Activated T-helper 2 cell treated with anti-CD3 and anti-CD28 coated beads, Interferon-gamma antibody, Interleukin-2, Interleukin-4, amounts not matched to agents 10 μg/mL and 5 μg/mL and 100 μg/mL, durations not matched to agents 14 hours and 24 hours and 36 hours (primary cell): ENCODE results near the gene ZNRF4. TPM values are rescaled to one million over a fixed set of nuclear protein-coding genes. Genes with fewer than 3 reads are reported as not detected.
"Not testable (repeated sequence)": the region's sequence is repeated elsewhere in the genome, so short reads cannot be mapped to it uniquely, and the experiment has no call there.

Experiments used
- DNase-seq: peaks from one replicate; pipeline ENCODE4 v3.0.0; 2021; ENCODE audit warnings: low spot score
- H3K27ac Mint-ChIP-seq: one replicate; pipeline ENCODE4 v1.8.0; 2021; ENCODE audit warnings: mixed read lengths
- H3K27me3 Mint-ChIP-seq: one replicate; pipeline ENCODE4 v1.8.0; 2021; ENCODE audit warnings: low read depth, mixed read lengths
- H3K36me3 Mint-ChIP-seq: one replicate; pipeline ENCODE4 v1.8.0; 2021; ENCODE audit warnings: low read depth, mixed read lengths
- H3K4me1 Mint-ChIP-seq: one replicate; pipeline ENCODE4 v1.8.0; 2021; ENCODE audit warnings: low read depth, mixed read lengths
- H3K4me3 Mint-ChIP-seq: one replicate; pipeline ENCODE4 v1.8.0; 2021; ENCODE audit warnings: low read depth, mild to moderate bottlenecking, moderate library complexity, mixed read lengths
- H3K9me3 Mint-ChIP-seq: one replicate; pipeline ENCODE4 v1.8.0; 2021; ENCODE audit warnings: mixed read lengths
- intact Hi-C: fragments of 100-400 bp; cut with micrococcal nuclease; formaldehyde crosslinking; loops from one replicate; pipeline ENCODE4 v1.15.1; 2023
- total RNA-seq: library from RNA; stranded (reverse); gene quantifications from 2 replicates; pipeline ENCODE4 v1.2.3, GENCODE V29; 2022

Gene ZNRF4
- total RNA-seq = not detected in 2 replicates

DNA sequence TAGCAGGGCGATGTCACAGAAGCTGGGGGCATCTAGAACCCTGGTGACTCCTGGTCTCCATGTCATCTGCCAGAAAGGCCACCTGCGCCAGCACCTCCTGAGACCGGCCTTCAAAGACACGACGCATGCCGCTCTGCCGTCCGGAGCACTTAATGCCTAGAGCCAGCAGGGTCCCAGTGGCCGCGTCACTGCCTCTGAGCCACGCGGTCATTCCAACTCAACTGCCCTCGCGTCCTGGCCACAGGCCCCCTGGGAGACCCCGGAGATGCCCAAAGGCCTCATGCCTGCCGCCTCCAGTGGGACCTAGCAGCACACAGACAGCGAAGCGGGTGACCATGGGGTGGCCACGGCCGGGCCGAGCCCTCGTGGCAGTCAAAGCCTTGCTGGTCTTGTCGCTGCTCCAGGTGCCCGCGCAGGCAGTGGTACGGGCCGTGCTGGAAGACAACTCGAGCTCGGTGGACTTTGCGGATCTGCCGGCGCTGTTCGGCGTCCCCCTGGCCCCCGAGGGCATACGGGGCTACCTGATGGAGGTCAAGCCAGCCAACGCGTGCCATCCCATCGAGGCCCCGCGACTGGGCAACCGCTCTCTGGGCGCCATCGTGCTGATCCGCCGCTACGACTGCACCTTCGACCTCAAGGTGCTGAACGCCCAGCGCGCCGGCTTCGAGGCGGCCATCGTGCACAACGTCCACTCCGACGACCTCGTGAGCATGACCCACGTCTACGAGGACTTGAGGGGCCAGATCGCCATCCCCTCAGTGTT lies at the start of gene ZNRF4:
ZNRF4 (plus strand) TSS at position 51 of the 763 bp plus-strand sequence; CDS start at position 126, 75 bp downstream.
- intact Hi-C loops = no loop called here
- Mint-ChIP-seq H3K9me3 (no peaks in the 10 kb centered on the region), H3K36me3 (no peaks in the 10 kb centered on the region), H3K4me3 (no peak within 1 kb of the TSS), H3K4me1 (no peaks in the 10 kb centered on the region), H3K27me3 (no peaks in the 10 kb centered on the region), H3K27ac (no peak within 1 kb of the TSS)
- no peak for DNase-seq

DNA sequence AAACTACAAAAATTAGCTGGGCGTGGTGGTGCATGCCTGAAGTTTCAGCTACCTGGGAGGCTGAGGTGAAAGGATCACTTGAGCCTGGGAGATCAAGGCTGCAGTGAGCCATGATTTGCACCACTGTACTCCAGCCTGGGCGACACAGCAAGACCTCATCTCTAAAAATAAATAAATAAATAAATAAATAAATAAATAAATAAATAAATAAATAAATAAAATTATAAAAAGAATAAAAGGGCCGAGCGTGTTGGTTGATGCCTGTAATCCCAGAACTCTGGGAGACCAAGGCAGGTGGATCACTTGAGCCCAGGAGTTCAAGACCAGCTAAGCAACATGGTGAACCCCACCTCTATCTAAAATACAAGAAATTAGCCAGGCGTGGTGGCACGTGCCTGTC lies 49.0 kb upstream of the ZNRF4 start:
- H3K27ac Mint-ChIP-seq, H3K9me3 Mint-ChIP-seq, DNase-seq, H3K4me3 Mint-ChIP-seq, H3K27me3 Mint-ChIP-seq, H3K4me1 Mint-ChIP-seq, H3K36me3 Mint-ChIP-seq, intact Hi-C loops: not testable (repeated sequence)

DNA sequence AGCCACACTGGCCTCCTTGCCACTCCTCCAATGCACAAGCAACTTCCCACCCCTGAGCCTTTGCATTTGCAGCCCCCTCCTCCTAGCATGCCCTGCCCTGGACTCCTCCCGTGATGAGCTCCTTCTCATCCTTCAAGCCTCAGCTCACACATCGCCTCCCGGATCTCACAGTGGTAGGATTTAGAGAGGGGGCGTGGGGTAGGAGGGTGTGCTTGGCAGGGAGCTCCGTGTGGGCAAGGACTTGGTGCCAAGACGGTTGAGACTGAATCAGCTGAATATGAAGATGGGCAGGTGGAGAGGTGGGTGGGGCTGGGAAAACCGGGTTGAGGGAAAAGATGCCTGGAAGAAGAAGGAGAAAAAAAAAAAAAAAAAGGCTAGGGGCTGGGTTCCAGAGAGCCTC lies 48.4 kb upstream of the ZNRF4 start:
- no peak for DNase-seq
- intact Hi-C loops = no loop called here
- H3K36me3 Mint-ChIP-seq = no peaks in the 10 kb centered on the region
- H3K9me3 Mint-ChIP-seq = peaks cover 6% of the 10 kb centered on the region
- no peak overlapping the region for H3K4me3 Mint-ChIP-seq
- H3K27me3 Mint-ChIP-seq = no peaks in the 10 kb centered on the region
- H3K27ac Mint-ChIP-seq = no peak overlapping the region
- no peaks in the 10 kb centered on the region for H3K4me1 Mint-ChIP-seq

DNA sequence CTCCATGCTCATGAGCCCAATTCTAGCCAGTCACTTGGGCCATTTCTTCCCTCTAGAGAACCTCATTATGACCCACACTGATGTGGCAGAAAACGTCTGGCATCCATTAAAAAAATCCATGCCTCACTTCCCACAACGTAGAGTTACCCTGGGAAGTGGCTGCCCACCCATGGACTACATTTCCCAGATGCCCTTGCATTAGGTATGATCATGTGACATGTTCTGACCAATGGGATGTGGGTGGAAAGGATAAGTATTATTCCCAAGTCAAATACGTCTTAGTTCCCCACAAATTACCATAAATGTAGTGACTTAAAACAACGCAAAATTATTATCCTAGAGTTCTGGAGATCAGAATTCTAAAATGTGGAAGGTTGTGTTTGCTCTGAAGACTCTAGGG lies 47.9 kb upstream of the ZNRF4 start:
- intact Hi-C loops = no loop called here
- H3K27me3 Mint-ChIP-seq = no peaks in the 10 kb centered on the region
- no peaks in the 10 kb centered on the region for H3K4me1 Mint-ChIP-seq
- no peak overlapping the region for H3K27ac Mint-ChIP-seq
- no peak overlapping the region for H3K4me3 Mint-ChIP-seq
- H3K36me3 Mint-ChIP-seq = no peaks in the 10 kb centered on the region
- DNase-seq = no peak
- peaks cover 6% of the 10 kb centered on the region for H3K9me3 Mint-ChIP-seq

DNA sequence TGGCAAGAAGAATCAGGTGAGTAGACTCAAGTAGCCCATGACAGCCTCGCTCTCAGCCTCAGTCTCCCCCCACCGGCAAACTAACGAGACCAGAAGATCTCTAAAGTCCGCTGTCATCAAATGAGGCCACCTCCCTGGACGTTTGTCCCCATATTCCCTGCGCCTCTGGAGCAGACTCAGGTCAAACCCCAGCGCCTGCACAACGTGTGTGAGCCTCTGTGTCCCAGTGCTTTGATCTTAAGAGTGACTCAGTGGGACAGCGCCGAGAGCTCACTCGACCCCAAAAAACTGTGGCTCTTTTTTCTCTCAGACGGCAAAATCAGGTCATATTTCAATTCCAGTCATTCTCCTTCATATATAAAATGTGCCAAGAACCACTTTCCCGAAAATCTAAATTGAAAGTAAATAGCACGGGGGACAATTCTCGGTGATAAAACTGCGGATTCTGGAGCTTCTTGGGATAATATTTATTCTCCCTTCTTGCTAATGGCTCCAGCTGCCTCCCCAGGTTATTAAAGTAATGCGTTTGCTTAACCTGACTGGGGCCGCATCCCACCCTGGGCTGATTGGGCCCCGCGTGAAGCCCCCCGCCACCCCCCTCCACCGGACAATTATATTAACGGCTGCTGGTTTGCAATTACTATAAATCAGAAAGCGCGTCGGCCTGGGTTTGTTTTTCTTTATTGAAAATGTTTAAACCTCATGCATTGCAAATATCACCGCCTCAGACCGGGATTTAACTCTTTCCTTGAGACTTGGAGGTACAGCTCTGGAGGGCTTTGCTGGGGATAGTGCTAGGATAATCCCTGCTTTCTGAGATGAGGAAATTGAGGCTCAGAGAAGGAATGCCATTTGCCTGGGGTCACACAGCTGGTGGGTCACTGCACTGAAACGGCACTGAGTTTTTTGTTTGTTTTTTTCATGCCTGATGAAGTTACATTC lies 37.5 kb upstream of the ZNRF4 start:
- no peak for DNase-seq
- Mint-ChIP-seq H3K36me3 (no peaks in the 10 kb centered on the region), H3K27ac (no peak overlapping the region), H3K4me1 (no peaks in the 10 kb centered on the region), H3K4me3 (no peak overlapping the region), H3K27me3 (no peaks in the 10 kb centered on the region), H3K9me3 (no peaks in the 10 kb centered on the region)
- intact Hi-C loops = no loop called here

- H3K4me3 Mint-ChIP-seq = no peak overlapping the region
- DNase-seq = no peak
- no peaks in the 10 kb centered on the region for H3K9me3 Mint-ChIP-seq
- H3K4me1 Mint-ChIP-seq = no peaks in the 10 kb centered on the region
- H3K27ac Mint-ChIP-seq = no peak overlapping the region
- intact Hi-C loops = no loop called here
- H3K36me3 Mint-ChIP-seq = no peaks in the 10 kb centered on the region
- no peaks in the 10 kb centered on the region for H3K27me3 Mint-ChIP-seq
These were observed 36.5 kb upstream of the ZNRF4 start for GRCh38 chr19:5418677-5419076.

DNA sequence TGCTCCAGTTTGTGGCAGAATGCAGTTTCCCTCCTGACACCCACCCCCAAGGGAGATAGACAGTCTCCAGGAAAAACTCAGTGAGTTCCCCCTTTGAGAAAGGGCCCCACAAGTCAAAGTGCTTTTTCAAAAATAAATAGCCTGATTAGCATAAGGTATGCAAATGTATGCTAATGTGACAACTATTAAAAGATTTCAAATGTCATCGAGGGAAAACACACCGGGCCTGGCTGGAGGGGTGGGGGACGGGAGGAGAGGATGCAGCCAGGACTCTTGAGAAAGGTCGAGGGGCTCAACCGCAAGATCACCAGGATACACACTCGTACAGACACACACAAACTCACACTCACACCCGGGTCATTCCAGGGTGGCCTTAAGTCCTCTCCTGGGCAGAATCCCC lies 34.3 kb upstream of the ZNRF4 start:
- intact Hi-C loops = no loop called here

DNA sequence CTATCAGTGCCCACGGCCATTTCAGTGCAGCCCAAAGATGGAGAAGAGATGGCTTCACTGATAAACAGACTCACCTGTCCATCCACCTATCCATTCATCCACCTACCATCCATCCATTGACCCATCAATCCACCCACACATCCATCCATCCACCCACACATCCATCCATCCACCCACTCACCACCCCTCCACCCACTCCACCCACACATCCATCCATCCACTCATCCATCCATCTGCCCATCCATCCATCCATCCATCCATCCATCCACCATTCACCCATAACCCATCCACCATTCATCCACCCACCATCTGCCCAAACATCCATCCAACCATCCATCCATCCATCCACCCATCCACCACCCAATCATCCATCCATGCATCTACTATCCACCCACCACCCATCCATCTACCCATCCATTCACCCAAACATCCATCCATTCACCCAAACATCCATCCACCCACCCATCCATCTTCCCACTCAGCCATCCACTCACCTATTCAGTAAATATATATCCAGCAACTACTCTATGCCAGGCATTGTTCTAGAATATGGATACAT lies 31.6 kb upstream of the ZNRF4 start:
- Mint-ChIP-seq H3K9me3 (no peaks in the 10 kb centered on the region), H3K4me1 (no peaks in the 10 kb centered on the region), H3K27me3 (no peaks in the 10 kb centered on the region), H3K27ac (no peak overlapping the region), H3K36me3 (no peaks in the 10 kb centered on the region), H3K4me3 (no peak overlapping the region)
- no peak for DNase-seq
- intact Hi-C loops = no loop called here

More for the DNA sequence above, 34.3 kb upstream of the ZNRF4 start:
- Mint-ChIP-seq H3K36me3 (no peaks in the 10 kb centered on the region), H3K4me1 (no peaks in the 10 kb centered on the region), H3K27ac (no peak overlapping the region), H3K4me3 (no peak overlapping the region), H3K9me3 (no peaks in the 10 kb centered on the region), H3K27me3 (no peaks in the 10 kb centered on the region)
- DNase-seq = no peak

- H3K27me3 Mint-ChIP-seq = no peaks in the 10 kb centered on the region
- no peaks in the 10 kb centered on the region for H3K4me1 Mint-ChIP-seq
- H3K27ac Mint-ChIP-seq = no peak overlapping the region
- no peak overlapping the region for H3K4me3 Mint-ChIP-seq
- DNase-seq = no peak
- intact Hi-C loops = no loop called here
- no peaks in the 10 kb centered on the region for H3K9me3 Mint-ChIP-seq
- no peaks in the 10 kb centered on the region for H3K36me3 Mint-ChIP-seq
These were observed 30.8 kb upstream of the ZNRF4 start for GRCh38 chr19:5424192-5424973.

GRCh38 chr19:5425260-5425659 lies 30.0 kb upstream of the ZNRF4 start:
- no peaks in the 10 kb centered on the region for H3K36me3 Mint-ChIP-seq
- no peak overlapping the region for H3K4me3 Mint-ChIP-seq
- no peaks in the 10 kb centered on the region for H3K4me1 Mint-ChIP-seq
- H3K9me3 Mint-ChIP-seq = no peaks in the 10 kb centered on the region
- DNase-seq = no peak
- H3K27ac Mint-ChIP-seq = no peak overlapping the region
- intact Hi-C loops = no loop called here
- H3K27me3 Mint-ChIP-seq = no peaks in the 10 kb centered on the region

DNA sequence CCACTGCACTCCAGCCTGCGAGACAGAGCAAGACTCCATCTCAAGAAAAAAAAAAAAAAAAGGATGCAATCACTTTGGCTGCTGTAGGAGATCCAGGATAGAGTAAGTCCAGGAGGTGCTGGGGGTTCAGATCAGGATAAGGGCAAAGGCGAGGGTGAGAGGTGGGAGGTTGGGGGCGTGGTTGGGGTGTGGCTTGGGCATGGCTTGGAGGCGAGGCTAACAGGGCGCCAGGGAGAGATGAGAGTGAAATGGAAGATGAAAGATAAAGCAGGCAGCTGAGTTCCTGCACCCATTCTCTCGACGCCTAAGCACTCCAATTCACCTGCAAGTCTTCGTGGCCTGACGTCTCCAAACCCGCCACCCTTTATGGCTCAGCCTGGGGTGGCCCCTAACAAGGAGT lies 25.0 kb upstream of the ZNRF4 start:
- H3K4me3 Mint-ChIP-seq = no peak overlapping the region
- H3K36me3 Mint-ChIP-seq = no peaks in the 10 kb centered on the region
- no peaks in the 10 kb centered on the region for H3K4me1 Mint-ChIP-seq
- no peak overlapping the region for H3K27ac Mint-ChIP-seq
- H3K9me3 Mint-ChIP-seq = no peaks in the 10 kb centered on the region
- no peaks in the 10 kb centered on the region for H3K27me3 Mint-ChIP-seq
- intact Hi-C loops = no loop called here
- DNase-seq = no peak

GRCh38 chr19:5432687-5433086 lies 22.5 kb upstream of the ZNRF4 start:
- Mint-ChIP-seq H3K27me3 (peaks cover 6% of the 10 kb centered on the region), H3K36me3 (no peaks in the 10 kb centered on the region), H3K4me3 (no peak overlapping the region), H3K4me1 (no peaks in the 10 kb centered on the region), H3K27ac (no peak overlapping the region), H3K9me3 (no peaks in the 10 kb centered on the region)
- DNase-seq = no peak
- intact Hi-C loops = no loop called here
